ENCODE data around the gene ADIPOR1.

Gene ADIPOR1

DNA sequence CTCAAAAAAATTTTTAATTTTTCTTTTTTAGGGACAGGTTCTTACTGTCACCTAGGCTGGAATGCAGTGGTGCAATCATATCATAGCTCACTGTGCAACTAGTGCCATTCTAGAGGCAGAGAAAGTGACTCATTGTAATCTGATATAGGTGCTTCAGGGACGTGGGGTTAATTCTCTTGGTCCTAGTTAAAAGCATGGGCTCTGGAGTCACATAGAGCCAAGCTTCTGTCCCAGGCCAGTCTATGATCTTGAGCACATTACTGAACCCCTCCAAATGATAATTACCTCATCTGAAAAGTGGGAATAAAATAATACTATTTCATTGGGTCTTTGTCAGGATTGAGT, 1.1 kb upstream of the ADIPOR1 start:
- TF ChIP-seq, protein P1, sequence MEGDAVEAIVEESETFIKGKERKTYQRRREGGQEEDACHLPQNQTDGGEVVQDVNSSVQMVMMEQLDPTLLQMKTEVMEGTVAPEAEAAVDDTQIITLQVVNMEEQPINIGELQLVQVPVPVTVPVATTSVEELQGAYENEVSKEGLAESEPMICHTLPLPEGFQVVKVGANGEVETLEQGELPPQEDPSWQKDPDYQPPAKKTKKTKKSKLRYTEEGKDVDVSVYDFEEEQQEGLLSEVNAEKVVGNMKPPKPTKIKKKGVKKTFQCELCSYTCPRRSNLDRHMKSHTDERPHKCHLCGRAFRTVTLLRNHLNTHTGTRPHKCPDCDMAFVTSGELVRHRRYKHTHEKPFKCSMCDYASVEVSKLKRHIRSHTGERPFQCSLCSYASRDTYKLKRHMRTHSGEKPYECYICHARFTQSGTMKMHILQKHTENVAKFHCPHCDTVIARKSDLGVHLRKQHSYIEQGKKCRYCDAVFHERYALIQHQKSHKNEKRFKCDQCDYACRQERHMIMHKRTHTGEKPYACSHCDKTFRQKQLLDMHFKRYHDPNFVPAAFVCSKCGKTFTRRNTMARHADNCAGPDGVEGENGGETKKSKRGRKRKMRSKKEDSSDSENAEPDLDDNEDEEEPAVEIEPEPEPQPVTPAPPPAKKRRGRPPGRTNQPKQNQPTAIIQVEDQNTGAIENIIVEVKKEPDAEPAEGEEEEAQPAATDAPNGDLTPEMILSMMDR (conservative IDR thresholded peaks at IDR 0.05; ENCODE audit: low read depth, low read length) = no peak
- H3K4me3 ChIP-seq (ENCODE audit: low read depth, low read length) = no peak overlapping the region
- peak; percentile 55 for DNase-seq (ENCODE audit: low read depth)

DNA sequence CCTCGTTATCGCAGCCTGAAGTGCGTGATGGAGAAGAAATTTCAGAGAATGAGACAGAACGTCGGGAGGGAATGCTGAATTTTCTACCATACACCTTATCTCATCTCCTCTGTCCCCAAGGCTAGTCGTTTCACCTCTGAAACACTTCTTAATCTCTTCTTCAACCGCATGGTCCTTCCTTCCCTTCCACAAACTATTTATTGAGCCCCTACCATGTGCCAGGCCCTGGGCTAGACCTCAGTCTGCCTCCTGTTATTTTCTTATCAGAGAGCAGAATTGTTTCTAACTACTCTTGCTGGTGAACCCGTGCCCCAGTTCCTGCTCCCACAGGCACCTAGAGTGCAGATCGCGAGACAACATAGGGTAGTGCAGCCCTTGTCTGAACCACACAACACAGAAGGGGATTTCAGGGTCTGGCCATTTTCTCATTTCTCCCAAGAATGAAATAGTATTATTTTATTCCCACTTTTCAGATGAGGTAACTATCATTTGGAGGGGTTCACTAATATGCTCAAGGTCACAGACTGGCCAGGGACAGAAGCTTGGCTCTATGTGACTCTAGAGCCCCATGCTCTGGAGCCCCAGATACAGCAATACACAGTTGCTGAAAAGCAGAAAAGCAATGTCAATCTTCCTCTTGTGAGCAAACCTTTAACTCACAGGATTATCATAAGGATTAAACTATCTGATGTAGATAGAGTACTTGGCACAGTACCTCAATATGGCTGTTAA, 598 bp upstream of the ADIPOR1 start:
- H3K4me3 ChIP-seq (ENCODE audit: low read depth, low read length) = peak overlapping the region; percentile 72
- no peak for DNase-seq (ENCODE audit: low read depth)
- TF ChIP-seq, protein P1 (conservative IDR thresholded peaks at IDR 0.05; ENCODE audit: low read depth, low read length) = no peak

DNA sequence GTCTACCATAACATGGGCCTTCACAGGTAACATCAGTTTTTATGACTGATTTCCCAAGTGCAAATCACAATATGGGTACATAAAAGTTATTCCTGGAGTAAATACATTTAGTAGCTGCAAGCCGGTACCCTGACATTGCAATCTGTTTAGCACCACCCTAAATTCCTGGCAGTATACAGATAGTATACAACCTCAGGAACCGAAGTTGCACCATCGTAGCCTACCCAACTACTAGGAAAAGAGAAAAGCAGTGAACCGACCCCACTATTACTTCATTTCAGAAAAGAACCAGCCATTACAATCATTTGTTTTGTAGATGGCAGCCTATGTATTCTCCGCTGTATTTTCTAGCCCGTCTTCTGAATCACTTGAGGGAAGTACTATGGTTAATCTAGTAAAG, 1.1 kb downstream of the ADIPOR1 start:
- TF ChIP-seq, protein P1 (conservative IDR thresholded peaks at IDR 0.05; ENCODE audit: low read depth, low read length) = no peak
- no peak for DNase-seq (ENCODE audit: low read depth)
- peak overlapping the region; percentile 72 for H3K4me3 ChIP-seq (ENCODE audit: low read depth, low read length)

DNA sequence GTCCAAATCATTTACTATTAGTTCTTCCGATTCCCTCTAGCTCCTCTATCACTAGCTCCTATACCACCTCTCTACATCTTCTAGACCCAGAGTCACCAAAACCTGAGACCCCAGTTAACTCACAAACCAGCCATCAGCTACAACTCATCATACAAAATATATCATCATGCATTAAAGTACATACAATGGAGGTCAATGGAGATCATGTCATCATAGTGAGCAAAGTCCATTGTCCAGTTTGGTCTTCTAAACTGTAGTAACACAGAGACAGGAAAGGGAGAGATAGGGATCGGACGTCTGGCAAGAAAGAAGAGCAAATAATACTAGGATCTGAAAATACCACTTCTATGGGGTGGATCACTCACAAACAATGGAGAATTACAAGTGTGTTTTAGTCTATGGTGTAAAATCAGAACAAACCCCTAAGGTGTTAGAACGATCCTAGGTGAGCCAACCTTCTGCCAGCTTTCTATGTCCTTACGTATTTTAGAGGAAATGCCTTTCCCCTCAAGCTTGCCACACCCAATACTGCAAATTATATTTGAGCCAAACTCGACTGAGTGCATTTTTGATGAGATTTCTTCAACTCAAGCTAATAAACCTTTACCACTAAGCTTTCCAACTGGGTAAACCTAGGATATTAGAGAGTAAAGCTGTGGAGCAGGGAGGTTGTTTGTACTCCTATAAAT, 3.9 kb downstream of the ADIPOR1 start:
- DNase-seq (ENCODE audit: low read depth) = no peak
- TF ChIP-seq, protein P1 (conservative IDR thresholded peaks at IDR 0.05; ENCODE audit: low read depth, low read length) = no peak
- no peak overlapping the region for H3K4me3 ChIP-seq (ENCODE audit: low read depth, low read length)

DNA sequence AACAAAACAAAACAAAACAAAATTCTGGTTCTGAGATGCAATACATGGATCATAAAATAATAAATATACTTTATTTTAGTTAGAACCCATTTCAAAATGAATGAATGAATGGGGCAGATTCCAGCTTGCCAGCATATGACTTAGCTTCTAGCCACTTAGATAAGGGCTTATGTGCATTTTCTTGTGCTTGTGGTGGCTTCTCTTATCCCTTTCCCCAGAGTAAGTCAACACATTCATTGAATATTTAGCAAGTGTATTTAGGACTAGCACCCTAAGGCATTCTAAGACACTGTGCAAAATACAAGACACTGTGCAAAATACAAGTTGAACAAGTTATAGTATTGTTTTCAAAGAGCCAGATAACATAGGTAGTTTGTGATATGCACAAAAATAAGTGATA, 4.7 kb downstream of the ADIPOR1 start:
- H3K4me3 ChIP-seq (ENCODE audit: low read depth, low read length) = no peak overlapping the region
- no peak for DNase-seq (ENCODE audit: low read depth)
- TF ChIP-seq, protein P1 (conservative IDR thresholded peaks at IDR 0.05; ENCODE audit: low read depth, low read length) = no peak

DNA sequence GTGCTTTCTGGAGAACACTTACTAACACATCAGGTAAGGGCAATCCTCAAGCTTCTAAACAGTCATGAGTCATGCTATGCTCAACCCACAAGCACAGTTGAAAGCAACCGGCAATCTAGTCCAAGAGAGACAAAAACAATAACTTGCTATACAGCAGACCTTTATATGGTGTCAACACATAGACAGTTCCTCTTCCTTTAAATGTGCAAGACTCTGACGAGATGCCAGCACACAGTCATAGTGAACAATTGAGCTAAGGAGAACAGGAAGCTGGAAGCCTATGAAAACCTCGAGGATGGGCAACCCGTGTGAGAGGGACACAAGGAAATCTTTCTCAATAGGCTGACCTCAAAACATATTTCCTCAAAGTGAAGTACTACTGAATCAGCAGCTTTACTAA, 5.3 kb downstream of the ADIPOR1 start:
- DNase-seq (ENCODE audit: low read depth) = peak; percentile 75
- no peak overlapping the region for H3K4me3 ChIP-seq (ENCODE audit: low read depth, low read length)
- TF ChIP-seq, protein P1 (conservative IDR thresholded peaks at IDR 0.05; ENCODE audit: low read depth, low read length) = no peak

DNA sequence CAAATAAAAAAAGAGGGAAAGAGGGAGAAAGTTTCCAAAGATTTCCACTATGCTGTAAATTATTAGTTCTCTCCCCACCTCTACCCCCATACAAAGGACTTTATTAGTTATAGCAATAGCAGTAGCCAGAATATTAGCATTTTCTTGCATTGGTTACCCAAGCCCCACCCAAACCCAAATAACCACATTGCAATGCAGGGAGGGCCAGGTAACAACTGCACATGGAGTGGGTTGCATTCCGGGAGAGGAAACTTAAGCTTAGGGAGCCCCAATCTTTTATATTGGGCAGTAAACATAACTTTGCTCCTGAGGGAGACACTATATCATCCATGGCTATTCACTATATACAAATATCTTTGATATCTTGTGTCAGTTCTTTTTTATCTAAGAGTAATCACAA, 6.0 kb downstream of the ADIPOR1 start:
- H3K4me3 ChIP-seq (ENCODE audit: low read depth, low read length) = no peak overlapping the region
- TF ChIP-seq, protein P1 (conservative IDR thresholded peaks at IDR 0.05; ENCODE audit: low read depth, low read length) = no peak
- DNase-seq (ENCODE audit: low read depth) = no peak

Data from choroid plexus epithelial cell (primary cell).